ENCODE measurements around the gene CELA1. TPM values are rescaled to one million over a fixed set of nuclear protein-coding genes. Genes with fewer than 3 reads are reported as not detected.
"Not testable (repeated sequence)": the region's sequence is repeated elsewhere in the genome, so short reads cannot be mapped to it uniquely, and the experiment has no call there.

The CELA1 gene
- polyA plus RNA-seq, 1 donor from 2014 or later, result not detected

GRCh38 chr12:51307655-51308593, 38.6 kb downstream of the CELA1 start:
- Histone ChIP-seq H3K9me3 (ENCODE audit: low read length) (no peaks in the 10 kb centered on the region), H3K36me3 (ENCODE audit: insufficient read depth, low read length) (no peaks in the 10 kb centered on the region), H3K79me2 (replicated peaks; ENCODE audit: insufficient read depth, low read length) (no peaks in the 10 kb centered on the region), H2AFZ (ENCODE audit: low read depth, low read length) (no peak overlapping the region), H4K20me1 (ENCODE audit: insufficient read depth) (no peaks in the 10 kb centered on the region), H3F3A (ENCODE audit: insufficient read depth, low read length, poor library complexity, severe bottlenecking) (no peaks in the 10 kb centered on the region), H3K27me3 (ENCODE audit: insufficient read depth, low read depth, low read length) (no peaks in the 10 kb centered on the region), H3K4me2 (ENCODE audit: low read length) (no peak overlapping the region), H3K9ac (ENCODE audit: low read length) (no peak overlapping the region), H3K27ac (ENCODE audit: low read length) (no peak overlapping the region), H3K4me3 (ENCODE audit: low read length) (no peak overlapping the region), H3K9me2 (ENCODE audit: insufficient read depth, low read length) (no peaks in the 10 kb centered on the region)
- TF ChIP-seq POLR2AphosphoS5 (IDR thresholded peaks at IDR 0.05), result no peak
- no peak for TF ChIP-seq CTCF (IDR thresholded peaks at IDR 0.05; ENCODE audit: poor library complexity, severe bottlenecking)
- TF ChIP-seq EZH2 (IDR thresholded peaks at IDR 0.05; ENCODE audit: borderline replicate concordance, insufficient read depth, low read length, poor library complexity, severe bottlenecking), result no peak
- TF ChIP-seq TAF1 (IDR thresholded peaks at IDR 0.05; ENCODE audit: low read depth), result no peak
- TF ChIP-seq SMC3 (conservative IDR thresholded peaks at IDR 0.05; ENCODE audit: poor library complexity), result no peak
- TF ChIP-seq EP300 (conservative IDR thresholded peaks at IDR 0.05; ENCODE audit: poor library complexity, severe bottlenecking), result no peak
- no peak for TF ChIP-seq REST (IDR thresholded peaks at IDR 0.05; ENCODE audit: borderline replicate concordance)
- no peak for TF ChIP-seq RAD21 (conservative IDR thresholded peaks at IDR 0.05)
- TF ChIP-seq MXI1 (conservative IDR thresholded peaks at IDR 0.05; ENCODE audit: poor library complexity, severe bottlenecking), result no peak

- TF ChIP-seq SMC3 (conservative IDR thresholded peaks at IDR 0.05; ENCODE audit: poor library complexity) (no peak), MXI1 (conservative IDR thresholded peaks at IDR 0.05; ENCODE audit: poor library complexity, severe bottlenecking) (no peak), EP300 (conservative IDR thresholded peaks at IDR 0.05; ENCODE audit: poor library complexity, severe bottlenecking) (no peak), REST (IDR thresholded peaks at IDR 0.05; ENCODE audit: borderline replicate concordance) (no peak), RAD21 (conservative IDR thresholded peaks at IDR 0.05) (no peak), POLR2AphosphoS5 (IDR thresholded peaks at IDR 0.05) (no peak), TAF1 (IDR thresholded peaks at IDR 0.05; ENCODE audit: low read depth) (no peak), CTCF (IDR thresholded peaks at IDR 0.05; ENCODE audit: poor library complexity, severe bottlenecking) (no peak), EZH2 (IDR thresholded peaks at IDR 0.05; ENCODE audit: borderline replicate concordance, insufficient read depth, low read length, poor library complexity, severe bottlenecking) (no peak)
- no peak overlapping the region for H3K4me3 ChIP-seq (ENCODE audit: low read length)
- no peaks in the 10 kb centered on the region for H3K9me3 ChIP-seq (ENCODE audit: low read length)
- H3K36me3 ChIP-seq (ENCODE audit: insufficient read depth, low read length), result no peaks in the 10 kb centered on the region
- H3K79me2 ChIP-seq (replicated peaks; ENCODE audit: insufficient read depth, low read length), result no peaks in the 10 kb centered on the region
- no peaks in the 10 kb centered on the region for H3F3A ChIP-seq (ENCODE audit: insufficient read depth, low read length, poor library complexity, severe bottlenecking)
- H3K9ac ChIP-seq (ENCODE audit: low read length), result no peak overlapping the region
- no peak overlapping the region for H3K4me2 ChIP-seq (ENCODE audit: low read length)
- no peaks in the 10 kb centered on the region for H3K9me2 ChIP-seq (ENCODE audit: insufficient read depth, low read length)
- no peak overlapping the region for H2AFZ ChIP-seq (ENCODE audit: low read depth, low read length)
- H3K27ac ChIP-seq (ENCODE audit: low read length), result no peak overlapping the region
- no peaks in the 10 kb centered on the region for H3K27me3 ChIP-seq (ENCODE audit: insufficient read depth, low read depth, low read length)
- H4K20me1 ChIP-seq (ENCODE audit: insufficient read depth), result no peaks in the 10 kb centered on the region
Observed at GRCh38 chr12:51306507-51306906, 40.0 kb downstream of the CELA1 start.

- H3K79me2 ChIP-seq (replicated peaks; ENCODE audit: insufficient read depth, low read length); H3K36me3 ChIP-seq (ENCODE audit: insufficient read depth, low read length); H3K27me3 ChIP-seq (ENCODE audit: insufficient read depth, low read depth, low read length); H3K9ac ChIP-seq (ENCODE audit: low read length); H2AFZ ChIP-seq (ENCODE audit: low read depth, low read length); H3F3A ChIP-seq (ENCODE audit: insufficient read depth, low read length, poor library complexity, severe bottlenecking); H3K4me3 ChIP-seq (ENCODE audit: low read length); H4K20me1 ChIP-seq (ENCODE audit: insufficient read depth); H3K4me2 ChIP-seq (ENCODE audit: low read length); H3K9me3 ChIP-seq (ENCODE audit: low read length); H3K27ac ChIP-seq (ENCODE audit: low read length); H3K9me2 ChIP-seq (ENCODE audit: insufficient read depth, low read length): not testable (repeated sequence)
Observed at GRCh38 chr12:51300768-51301167, 45.7 kb downstream of the CELA1 start.
